Measurements from ENCODE around the gene MGLL.

GRCh38 chr3:127789051-127789450, 33.3 kb downstream of the MGLL start:
- TF ChIP-seq, protein P1, sequence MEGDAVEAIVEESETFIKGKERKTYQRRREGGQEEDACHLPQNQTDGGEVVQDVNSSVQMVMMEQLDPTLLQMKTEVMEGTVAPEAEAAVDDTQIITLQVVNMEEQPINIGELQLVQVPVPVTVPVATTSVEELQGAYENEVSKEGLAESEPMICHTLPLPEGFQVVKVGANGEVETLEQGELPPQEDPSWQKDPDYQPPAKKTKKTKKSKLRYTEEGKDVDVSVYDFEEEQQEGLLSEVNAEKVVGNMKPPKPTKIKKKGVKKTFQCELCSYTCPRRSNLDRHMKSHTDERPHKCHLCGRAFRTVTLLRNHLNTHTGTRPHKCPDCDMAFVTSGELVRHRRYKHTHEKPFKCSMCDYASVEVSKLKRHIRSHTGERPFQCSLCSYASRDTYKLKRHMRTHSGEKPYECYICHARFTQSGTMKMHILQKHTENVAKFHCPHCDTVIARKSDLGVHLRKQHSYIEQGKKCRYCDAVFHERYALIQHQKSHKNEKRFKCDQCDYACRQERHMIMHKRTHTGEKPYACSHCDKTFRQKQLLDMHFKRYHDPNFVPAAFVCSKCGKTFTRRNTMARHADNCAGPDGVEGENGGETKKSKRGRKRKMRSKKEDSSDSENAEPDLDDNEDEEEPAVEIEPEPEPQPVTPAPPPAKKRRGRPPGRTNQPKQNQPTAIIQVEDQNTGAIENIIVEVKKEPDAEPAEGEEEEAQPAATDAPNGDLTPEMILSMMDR (IDR thresholded peaks at IDR 0.05), result no peak
- no peak for TF ChIP-seq ZFX (IDR thresholded peaks at IDR 0.05; ENCODE audit: borderline replicate concordance)

Data from 22Rv1 (cell line).